Activated CD8-positive, alpha-beta T cell treated with anti-CD3 and anti-CD28 coated beads for 36 hours (primary cell): ENCODE results near the gene NOTCH3. TPM values are rescaled to one million over a fixed set of nuclear protein-coding genes. Genes with fewer than 3 reads are reported as not detected.

Source experiments
- ATAC-seq: fragments of 200-7000 bp; cut with Tn5 transposase; one replicate; pipeline ENCODE4 v1.10.0; 2021; ENCODE audit warnings: mild to moderate bottlenecking, moderate library complexity
- CTCF ChIA-PET: fragments of 350-600 bp; sonication (Branson Sonifier 250); formaldehyde crosslinking; loops from one replicate; lab custom pipeline; 2021; ENCODE audit warnings: antibody characterized with exemption; lab: Charles Lee
- POLR2A ChIA-PET: fragments of 350-600 bp; sonication (Branson Sonifier 250); formaldehyde crosslinking; loops from one replicate; lab custom pipeline; 2021; ENCODE audit warnings: antibody characterized with exemption; lab: Charles Lee
- DNase-seq: peaks from one replicate; pipeline ENCODE4 v3.0.0-alpha.2; 2020
- H3K27ac Mint-ChIP-seq: one replicate; pipeline ENCODE4 v1.8.0; 2021; ENCODE audit warnings: mild to moderate bottlenecking, mixed read lengths
- H3K27me3 Mint-ChIP-seq: one replicate; pipeline ENCODE4 v1.8.0; 2021; ENCODE audit warnings: mixed read lengths
- H3K36me3 Mint-ChIP-seq: one replicate; pipeline ENCODE4 v1.8.0; 2021; ENCODE audit warnings: low read depth, mixed read lengths
- H3K4me1 Mint-ChIP-seq: one replicate; pipeline ENCODE4 v1.8.0; 2021; ENCODE audit warnings: low read depth, mixed read lengths
- H3K4me3 Mint-ChIP-seq: one replicate; pipeline ENCODE4 v1.8.0; 2021; ENCODE audit warnings: mild to moderate bottlenecking, moderate library complexity, mixed read lengths
- H3K9me3 Mint-ChIP-seq: one replicate; pipeline ENCODE4 v1.8.0; 2021; ENCODE audit warnings: mixed read lengths
- CTCF ChIP-seq: fragments of 200-600 bp; IDR thresholded peaks from one replicate; pipeline ENCODE4 v1.8.0; 2022; ENCODE audit warnings: antibody characterized with exemption, mild to moderate bottlenecking
- intact Hi-C: fragments of 100-400 bp; cut with micrococcal nuclease; formaldehyde crosslinking; loops from one replicate; pipeline ENCODE4 v1.10.0; 2022
- total RNA-seq, 2 experiments: library from RNA; stranded (reverse); gene quantifications; one replicate each; pipeline ENCODE4 v1.2.3, GENCODE V29; 2021

NOTCH3 gene
- total RNA-seq, 2 experiments from 2014 or later: 0.16 TPM; not detected in 1

GRCh38 chr19:15115762-15116615, 84.8 kb downstream of the NOTCH3 start:
- TF ChIP-seq CTCF: no peak
- CTCF ChIA-PET: no interaction called here
- peaks cover 36% of the 10 kb centered on the region for H3K36me3 Mint-ChIP-seq

GRCh38 chr19:15115080-15115479, 85.7 kb downstream of the NOTCH3 start:
- intact Hi-C loops: no loop called here
- TF ChIP-seq CTCF: no peak
- Mint-ChIP-seq H3K4me1 (no peaks in the 10 kb centered on the region), H3K27me3 (no peaks in the 10 kb centered on the region), H3K36me3 (peaks cover 29% of the 10 kb centered on the region), H3K4me3 (no peak overlapping the region), H3K27ac (no peak overlapping the region), H3K9me3 (no peaks in the 10 kb centered on the region)
- DNase-seq: no peak
- ATAC-seq: no peak
- POLR2A ChIA-PET: interaction anchor here (6.8 kb wide), 1 partner anchor 9 kb away, joined by 48 read pairs; a partner anchor contains a TSS
- CTCF ChIA-PET: no interaction called here

More at GRCh38 chr19:15115762-15116615, 84.8 kb downstream of the NOTCH3 start:
- ATAC-seq (no peak), DNase-seq (no peak)
- POLR2A ChIA-PET: interaction anchor here (1.1 to 6.8 kb wide), 2 partner anchors 8 to 9 kb away, joined by 3 to 48 read pairs; partner anchors contain the start of gene SYDE1
- no peak overlapping the region for H3K4me3 Mint-ChIP-seq
- no peaks in the 10 kb centered on the region for H3K27me3 Mint-ChIP-seq
- H3K27ac Mint-ChIP-seq: no peak overlapping the region
- no peaks in the 10 kb centered on the region for H3K4me1 Mint-ChIP-seq
- no peaks in the 10 kb centered on the region for H3K9me3 Mint-ChIP-seq
- intact Hi-C loops: no loop called here

GRCh38 chr19:15114153-15114540, 86.6 kb downstream of the NOTCH3 start:
- Mint-ChIP-seq H3K36me3 (peaks cover 21% of the 10 kb centered on the region), H3K27ac (no peak overlapping the region), H3K27me3 (no peaks in the 10 kb centered on the region), H3K4me3 (no peak overlapping the region), H3K4me1 (no peaks in the 10 kb centered on the region), H3K9me3 (no peaks in the 10 kb centered on the region)
- no peak for DNase-seq
- intact Hi-C loops: no loop called here
- no peak for ATAC-seq
- TF ChIP-seq CTCF: no peak
- POLR2A ChIA-PET: interaction anchor here (6.8 kb wide), 1 partner anchor 10 kb away, joined by 48 read pairs; a partner anchor contains a TSS
- CTCF ChIA-PET: interaction anchor here (2.8 kb wide), 1 partner anchor 13 kb away, joined by 9 read pairs; no protein-coding TSS in a partner anchor

GRCh38 chr19:15113245-15114152, 87.3 kb downstream of the NOTCH3 start:
- no peaks in the 10 kb centered on the region for H3K27me3 Mint-ChIP-seq
- ChIA-PET CTCF (interaction anchor here (0.7 to 2.8 kb wide), 4 partner anchors 11 to 41 kb away, joined by 3 to 9 read pairs (median 3); no protein-coding TSS in a partner anchor), POLR2A (interaction anchor here (6.8 kb wide), 1 partner anchor 11 kb away, joined by 48 read pairs; a partner anchor contains a TSS)
- TF ChIP-seq CTCF: no peak
- intact Hi-C loops: no loop called here
- no peaks in the 10 kb centered on the region for H3K9me3 Mint-ChIP-seq
- peaks cover 14% of the 10 kb centered on the region for H3K36me3 Mint-ChIP-seq
- no peaks in the 10 kb centered on the region for H3K4me1 Mint-ChIP-seq
- no peak overlapping the region for H3K4me3 Mint-ChIP-seq
- DNase-seq: no peak
- ATAC-seq: peak; percentile 18
- no peak overlapping the region for H3K27ac Mint-ChIP-seq
